Measurements from ENCODE around the gene DLGAP1. TPM values are rescaled to one million over a fixed set of nuclear protein-coding genes. Genes with fewer than 3 reads are reported as not detected.

The DLGAP1 gene
- total and polyA plus RNA-seq, 2 of the 4 experiments (the other 2 are of a cell fraction): under 0.01 to 0.09 TPM

GRCh38 chr18:3819961-3820360 lies 635.1 kb downstream of the DLGAP1 start:
- Histone ChIP-seq H2AFZ (replicated peaks; ENCODE audit: low read length, poor library complexity) (no peak overlapping the region), H4K91ac (ENCODE audit: insufficient read depth, low read depth, low read length) (peak overlapping the region; percentile 23; the same call in 1 of the 2 replicates), H3K18ac (ENCODE audit: low read depth, low read length) (no peak overlapping the region; the same call in 1 of the 2 replicates), H3K27ac (ENCODE audit: insufficient read depth, low read length) (no peak overlapping the region), H4K5ac (ENCODE audit: low read depth, low read length) (no peak overlapping the region), H3K23ac (ENCODE audit: low read depth, low read length) (no peak overlapping the region), H3K27me3 (ENCODE audit: control insufficient read depth, insufficient read depth, low read length) (no peaks in the 10 kb centered on the region), H2AK5ac (ENCODE audit: low read depth, low read length) (no peak overlapping the region; the same call in 1 of the 2 replicates), H2BK20ac (ENCODE audit: low read depth, low read length) (no peak overlapping the region), H2AK9ac (replicated peaks; ENCODE audit: low read depth, low read length, poor library complexity) (no peak overlapping the region), H3K9me1 (ENCODE audit: insufficient read depth, low read length) (no peaks in the 10 kb centered on the region), H3K9me3 (ENCODE audit: control insufficient read depth, insufficient read depth, low read length) (no peaks in the 10 kb centered on the region), H4K20me1 (ENCODE audit: insufficient read depth, low read length) (no peaks in the 10 kb centered on the region), H3K4me3 (ENCODE audit: insufficient read depth, low read depth, low read length) (no peak overlapping the region), H3K4ac (ENCODE audit: low read depth, low read length) (no peak overlapping the region), H3K4me1 (ENCODE audit: control insufficient read depth, insufficient read depth, low read length) (peaks cover 15% of the 10 kb centered on the region), H3K36me3 (ENCODE audit: control insufficient read depth, insufficient read depth, low read length) (no peaks in the 10 kb centered on the region), H3K56ac (ENCODE audit: extremely low read depth, insufficient read depth, low read length) (no peak overlapping the region), H3K4me2 (ENCODE audit: low read depth, low read length) (no peak overlapping the region), H3K9ac (ENCODE audit: low read depth, low read length) (no peak overlapping the region), H2BK15ac (ENCODE audit: low read depth, low read length) (peak overlapping the region; percentile 71; the same call in 1 of the 3 replicates), H3K14ac (replicated peaks; ENCODE audit: low read depth, low read length) (no peak overlapping the region), H2BK120ac (ENCODE audit: low read depth, low read length) (no peak overlapping the region; the same call in 1 of the 2 replicates), H4K8ac (ENCODE audit: low read depth in 2 of 2, low read length in 2 of 2) (0 out of 4 replicates have a peak overlapping the region, but pooled peaks of 1 of the 2 experiments have one; percentile 11), H2BK5ac (ENCODE audit: low read depth, low read length, poor library complexity, severe bottlenecking) (no peak overlapping the region), H3K79me1 (ENCODE audit: low read depth in 1 of 2, low read length in 2 of 2) (no peaks in the 10 kb centered on the region)
- ATAC-seq (ENCODE audit: low read depth): no peak
- DNase-seq: no peak
- dilution Hi-C loops (cut with HindIII; ENCODE audit: low sequenced_read_pairs, unreplicated experiment): no loop called here
- in situ Hi-C loops (cut with MboI; ENCODE audit: low sequenced_read_pairs): no loop called here
- ChIA-PET CTCF (no interaction called here), POLR2A (ENCODE audit: unreplicated experiment) (no interaction called here)
- intact Hi-C loops (cut with micrococcal nuclease): loop anchor here (5.0 kb wide), 1 partner anchor 32 kb away; no protein-coding TSS in a partner anchor
- BruUV-seq (replicated peaks): no TSS peak
- WGBS, 2 experiments (ENCODE audit: extremely low coverage in 2 of 2, insufficient read length in 1 of 2): 85% methylated on average over 4 of the region's 7 CpGs; no CpG with 5 or more reads in 1 of the 2 experiments
- TF ChIP-seq MAFK (IDR thresholded peaks at IDR 0.05; ENCODE audit: low read depth, low read length) (no peak), BHLHE40 (IDR thresholded peaks at IDR 0.05; ENCODE audit: low read depth, low read length) (no peak), CTCF (conservative IDR thresholded peaks at IDR 0.05; ENCODE audit: low read depth, low read length) (no peak), SMC3 (IDR thresholded peaks at IDR 0.05; ENCODE audit: low read depth, low read length) (no peak), RFX5 (IDR thresholded peaks at IDR 0.05; ENCODE audit: low read depth, low read length) (no peak), MXI1 (IDR thresholded peaks at IDR 0.05; ENCODE audit: borderline replicate concordance, low read depth, low read length) (no peak), RAD21 (IDR thresholded peaks at IDR 0.05; ENCODE audit: low read length) (no peak), CHD1 (IDR thresholded peaks at IDR 0.05; ENCODE audit: low read depth, low read length) (no peak), MAZ (IDR thresholded peaks at IDR 0.05; ENCODE audit: borderline replicate concordance, low read depth, low read length) (no peak), CEBPB (IDR thresholded peaks at IDR 0.05; ENCODE audit: low read depth, low read length) (no peak), ELK1 (IDR thresholded peaks at IDR 0.05; ENCODE audit: borderline replicate concordance, low read depth, low read length) (no peak), FOS (IDR thresholded peaks at IDR 0.05; ENCODE audit: low read depth, low read length) (no peak), USF2 (IDR thresholded peaks at IDR 0.05; ENCODE audit: low read depth, low read length) (no peak), POLR2A (IDR thresholded peaks at IDR 0.05; ENCODE audit: low read depth, low read length) (no peak), NFE2L2 (IDR thresholded peaks at IDR 0.05; ENCODE audit: low read depth, low read length) (no peak)
